HG03558 (cell line): Measurements from ENCODE around the gene SLC22A5.

Experiments
- ATAC-seq: cut with Tn5 transposase; IDR thresholded peaks from one replicate; pipeline ENCODE4 v1.9.1; 2021; ENCODE audit warnings: moderate number of reproducible peaks; ENCODE audit not compliant: unreplicated experiment; ENCODE audit errors: extremely low read depth

SLC22A5 gene

DNA sequence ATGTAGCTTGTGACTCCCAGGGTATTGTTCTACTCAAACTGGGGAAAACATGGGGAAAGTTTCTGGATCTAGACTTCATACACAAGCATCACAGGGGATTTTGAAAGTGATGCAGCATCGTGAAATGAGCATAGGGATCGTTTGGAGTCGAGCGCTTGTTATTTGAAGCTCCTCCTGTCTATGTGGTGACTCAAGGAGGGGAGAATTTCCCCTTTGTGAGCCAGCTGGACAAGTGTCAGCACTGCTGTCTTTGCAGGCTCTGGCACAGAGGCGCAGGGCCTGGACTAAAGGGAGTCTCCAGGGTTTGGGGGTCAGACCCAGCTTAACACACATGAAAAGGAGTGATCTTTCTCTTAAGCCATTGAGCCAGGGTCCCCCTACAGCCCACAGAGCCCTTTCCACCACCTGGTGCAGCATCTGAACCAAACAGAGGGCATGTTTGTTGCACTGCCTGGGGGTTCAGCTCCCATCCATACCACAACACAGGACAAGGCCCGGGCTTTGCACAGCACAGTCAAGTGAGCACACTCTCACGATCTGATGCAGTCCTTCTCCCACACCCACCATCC, 70.1 kb downstream of the SLC22A5 start:
- no peak for ATAC-seq

DNA sequence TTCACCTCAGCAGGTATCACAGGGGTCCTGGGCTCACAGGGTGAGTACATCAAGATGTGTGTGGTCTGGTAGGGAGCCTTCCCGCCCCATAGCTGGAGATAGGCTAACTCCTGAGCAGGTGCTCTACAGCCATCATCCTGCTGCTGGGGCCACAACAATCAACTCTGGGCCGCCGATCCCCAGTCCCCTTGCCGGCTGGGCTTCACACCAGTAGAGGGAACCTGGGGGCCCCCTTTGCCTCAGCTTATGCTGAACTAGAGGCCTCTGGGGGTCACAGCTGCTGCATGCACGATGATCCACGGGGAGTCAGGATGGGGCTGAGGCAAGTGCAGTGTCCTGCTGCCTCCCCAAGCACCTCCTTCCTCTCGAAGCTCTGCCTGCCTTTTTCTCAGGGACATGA, 74.6 kb downstream of the SLC22A5 start:
- ATAC-seq = no peak
